Fibroblast of lung (primary cell): ENCODE results near the gene PRUNE2. TPM values are rescaled to one million over a fixed set of nuclear protein-coding genes. Genes with fewer than 3 reads are reported as not detected.
A peak's percentile ranks its signal among the peaks of the same experiment; 100 is the strongest.

ENCODE experiments used
- DNase-seq, 2 donors: peaks; one replicate each; pipeline versions ENCODE4 v3.0.0 to v3.0.0-alpha.2; 2010; ENCODE audit warnings: low read depth in 2 of 2
- H2AFZ ChIP-seq: 2 replicates; pipeline ENCODE4 v1.5.1; 2012; ENCODE audit warnings: low read length, control low read depth, inconsistent platforms
- H3K27ac ChIP-seq: 2 replicates; pipeline ENCODE4 v1.5.1; 2011; ENCODE audit warnings: low read length, control low read depth; ENCODE audit not compliant: insufficient read depth
- H3K27me3 ChIP-seq: 2 replicates; pipeline ENCODE4 v1.5.1; 2011; ENCODE audit warnings: mild to moderate bottlenecking, low read length; ENCODE audit not compliant: control insufficient read depth, insufficient read depth
- H3K36me3 ChIP-seq: 2 replicates; pipeline ENCODE4 v1.5.1; 2011; ENCODE audit warnings: low read length; ENCODE audit not compliant: control insufficient read depth, insufficient read depth
- H3K4me1 ChIP-seq: 2 replicates; pipeline ENCODE4 v1.5.1; 2011; ENCODE audit warnings: low read length; ENCODE audit not compliant: control insufficient read depth, insufficient read depth; ENCODE audit errors: extremely low read depth
- H3K4me2 ChIP-seq: 2 replicates; pipeline ENCODE4 v1.5.1; 2011; ENCODE audit warnings: low read length, control low read depth; ENCODE audit not compliant: insufficient read depth; ENCODE audit errors: extremely low read depth
- H3K4me3 ChIP-seq, 4 experiments: fragments of 200-600 bp in 1 of 4; sonication (generic) in 1 of 4; replicated peaks in 1 of 4; 2 replicates each; pipeline ENCODE4 v1.5.1; 2011 to 2016; ENCODE audit warnings: low read length in 4 of 4, low read depth in 3 of 4, mild to moderate bottlenecking in 3 of 4, control low read depth in 2 of 4, inconsistent platforms in 1 of 4, mixed read lengths in 1 of 4; ENCODE audit not compliant: insufficient read depth in 1 of 4; ENCODE audit errors: control extremely low read depth in 1 of 4
- H3K79me2 ChIP-seq: 2 replicates; pipeline ENCODE4 v1.5.1; 2012; ENCODE audit warnings: mild to moderate bottlenecking, low read length, inconsistent platforms; ENCODE audit not compliant: control insufficient read depth, insufficient read depth
- H3K9ac ChIP-seq: 2 replicates; pipeline ENCODE4 v1.5.1; 2011; ENCODE audit warnings: mild to moderate bottlenecking, low read length, control low read depth; ENCODE audit not compliant: insufficient read depth
- H3K9me3 ChIP-seq: 2 replicates; pipeline ENCODE4 v1.5.1; 2012; ENCODE audit warnings: low read depth, low read length; ENCODE audit not compliant: control insufficient read depth, insufficient read depth
- H4K20me1 ChIP-seq: 2 replicates; pipeline ENCODE4 v1.5.1; 2011; ENCODE audit warnings: low read length; ENCODE audit not compliant: control insufficient read depth, insufficient read depth; ENCODE audit errors: extremely low read depth
- EZH2 ChIP-seq: IDR thresholded peaks from 2 replicates; pipeline ENCODE4 v1.5.1; 2012; ENCODE audit warnings: low read length, control low read depth, mild to moderate bottlenecking; ENCODE audit errors: missing control alignments
- polyA plus RNA-seq, 2 donors: library from polyadenylated mRNA; depleted of rRNA in 1 of 2; stranded (reverse) in 1 of 2; unstranded in 1 of 2; fragments of >200 nt; gene quantifications; 2 replicates each; pipeline ENCODE4 v1.2.1, GENCODE V29; 2011 to 2012; ENCODE audit warnings: missing spikeins in 1 of 2
- total RNA-seq: library from RNA; depleted of rRNA; stranded (reverse); fragments of >200 nt; gene quantifications from 2 replicates; pipeline ENCODE4 v1.2.1, GENCODE V29; 2014
- TF ChIP-seq, protein P1 (sequence below), 2 donors: IDR thresholded peaks in 1 of 2; conservative IDR thresholded peaks in 1 of 2; 1 replicate in 1 of 2; 2 replicates in 1 of 2; pipeline ENCODE4 v1.5.1; 2011 to 2012; ENCODE audit warnings: low read length in 2 of 2, control low read depth in 1 of 2, inconsistent platforms in 1 of 2, low read depth in 1 of 2, mild to moderate bottlenecking in 1 of 2

Gene PRUNE2
- total and polyA plus RNA-seq, 2 donors (not counting 1 experiment from before 2014, with no cell fraction given), result 5.4 to 95.6 TPM

GRCh38 chr9:76592091-76592973 is 313.6 kb downstream of the PRUNE2 start:
- no peak for TF ChIP-seq EZH2
- TF ChIP-seq, protein P1, sequence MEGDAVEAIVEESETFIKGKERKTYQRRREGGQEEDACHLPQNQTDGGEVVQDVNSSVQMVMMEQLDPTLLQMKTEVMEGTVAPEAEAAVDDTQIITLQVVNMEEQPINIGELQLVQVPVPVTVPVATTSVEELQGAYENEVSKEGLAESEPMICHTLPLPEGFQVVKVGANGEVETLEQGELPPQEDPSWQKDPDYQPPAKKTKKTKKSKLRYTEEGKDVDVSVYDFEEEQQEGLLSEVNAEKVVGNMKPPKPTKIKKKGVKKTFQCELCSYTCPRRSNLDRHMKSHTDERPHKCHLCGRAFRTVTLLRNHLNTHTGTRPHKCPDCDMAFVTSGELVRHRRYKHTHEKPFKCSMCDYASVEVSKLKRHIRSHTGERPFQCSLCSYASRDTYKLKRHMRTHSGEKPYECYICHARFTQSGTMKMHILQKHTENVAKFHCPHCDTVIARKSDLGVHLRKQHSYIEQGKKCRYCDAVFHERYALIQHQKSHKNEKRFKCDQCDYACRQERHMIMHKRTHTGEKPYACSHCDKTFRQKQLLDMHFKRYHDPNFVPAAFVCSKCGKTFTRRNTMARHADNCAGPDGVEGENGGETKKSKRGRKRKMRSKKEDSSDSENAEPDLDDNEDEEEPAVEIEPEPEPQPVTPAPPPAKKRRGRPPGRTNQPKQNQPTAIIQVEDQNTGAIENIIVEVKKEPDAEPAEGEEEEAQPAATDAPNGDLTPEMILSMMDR (conservative IDR thresholded peaks at IDR 0.05 in 1 of 2, IDR thresholded peaks at IDR 0.05 in 1 of 2; ENCODE audit: low read depth in 1 of 2, low read length in 2 of 2), result no peak
- H3K4me2 ChIP-seq, result no peak overlapping the region
- no peak overlapping the region for H2AFZ ChIP-seq
- DNase-seq, result peak in 1 of 2 donors; percentile 86
- no peaks in the 10 kb centered on the region for H4K20me1 ChIP-seq
- no peak overlapping the region for H3K4me3 ChIP-seq
- H3K4me1 ChIP-seq, result peaks cover 2% of the 10 kb centered on the region
- H3K79me2 ChIP-seq, result no peaks in the 10 kb centered on the region
- H3K9me3 ChIP-seq, result no peaks in the 10 kb centered on the region
- H3K27ac ChIP-seq, result no peak overlapping the region
- H3K36me3 ChIP-seq, result no peaks in the 10 kb centered on the region
- H3K9ac ChIP-seq, result no peak overlapping the region
- H3K27me3 ChIP-seq, result no peaks in the 10 kb centered on the region

DNA sequence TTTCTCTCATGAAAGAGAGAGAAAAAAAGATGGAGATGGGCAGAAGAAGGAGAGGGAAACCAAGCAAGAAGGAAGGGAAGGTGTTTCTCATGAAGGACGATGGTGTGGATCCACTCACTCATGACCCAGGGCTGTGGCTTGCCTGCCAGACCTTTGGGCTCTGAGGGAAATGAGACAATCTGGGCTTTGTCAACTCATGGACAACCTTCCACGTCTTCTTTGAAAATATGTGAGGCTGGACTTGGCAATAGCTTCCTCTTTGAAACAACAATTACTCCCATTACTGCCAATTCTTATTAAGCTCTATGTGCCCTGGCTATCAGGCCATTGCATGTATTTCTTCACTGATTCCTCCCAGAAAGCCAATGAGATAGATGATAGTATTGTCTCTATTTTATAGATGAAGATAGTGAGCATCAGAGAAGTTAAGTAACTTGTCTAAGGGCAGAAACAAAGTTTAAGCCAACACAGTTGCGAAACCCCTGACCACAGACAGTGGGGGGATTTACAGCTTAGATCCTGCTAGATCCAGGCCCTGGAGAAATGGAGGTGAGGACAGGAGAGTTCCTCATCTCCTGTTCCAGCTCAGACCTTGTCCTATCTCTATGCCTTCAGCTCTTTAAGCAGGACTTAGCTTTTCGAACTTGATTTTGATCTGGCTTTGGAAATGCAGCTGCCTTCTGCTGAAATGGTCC is 314.5 kb downstream of the PRUNE2 start:
- no peaks in the 10 kb centered on the region for H4K20me1 ChIP-seq
- no peaks in the 10 kb centered on the region for H3K36me3 ChIP-seq
- no peak overlapping the region for H3K4me2 ChIP-seq
- H2AFZ ChIP-seq, result no peak overlapping the region
- no peak overlapping the region for H3K9ac ChIP-seq
- peaks cover 2% of the 10 kb centered on the region for H3K4me1 ChIP-seq
- H3K9me3 ChIP-seq, result no peaks in the 10 kb centered on the region
- H3K27me3 ChIP-seq, result no peaks in the 10 kb centered on the region
- peak; percentile 47 to 51 for DNase-seq
- TF ChIP-seq EZH2, result no peak
- TF ChIP-seq, protein P1 (conservative IDR thresholded peaks at IDR 0.05 in 1 of 2, IDR thresholded peaks at IDR 0.05 in 1 of 2; ENCODE audit: low read depth in 1 of 2, low read length in 2 of 2), result no peak
- no peak overlapping the region for H3K27ac ChIP-seq
- no peaks in the 10 kb centered on the region for H3K79me2 ChIP-seq
- no peak overlapping the region for H3K4me3 ChIP-seq

- H3K27ac ChIP-seq, result no peak overlapping the region
- H3K4me3 ChIP-seq, result no peak overlapping the region
- H3K9ac ChIP-seq, result no peak overlapping the region
- H3K27me3 ChIP-seq, result no peaks in the 10 kb centered on the region
- TF ChIP-seq EZH2, result no peak
- TF ChIP-seq, protein P1 (conservative IDR thresholded peaks at IDR 0.05 in 1 of 2, IDR thresholded peaks at IDR 0.05 in 1 of 2; ENCODE audit: low read depth in 1 of 2, low read length in 2 of 2), result no peak
- H3K4me2 ChIP-seq, result no peak overlapping the region
- no peaks in the 10 kb centered on the region for H4K20me1 ChIP-seq
- DNase-seq, result no peak
- H3K9me3 ChIP-seq, result no peaks in the 10 kb centered on the region
- H3K79me2 ChIP-seq, result no peaks in the 10 kb centered on the region
- H3K36me3 ChIP-seq, result no peaks in the 10 kb centered on the region
- H3K4me1 ChIP-seq, result peaks cover 2% of the 10 kb centered on the region
- no peak overlapping the region for H2AFZ ChIP-seq
Observed at GRCh38 chr9:76588316-76588715, 317.6 kb downstream of the PRUNE2 start.
